K562 (cell line): Measurements from ENCODE around the gene ALKBH3. TPM values are rescaled to one million over a fixed set of nuclear protein-coding genes. Genes with fewer than 3 reads are reported as not detected.
A peak's percentile ranks its signal among the peaks of the same experiment; 100 is the strongest.

Source experiments
- ARNT ChIP-seq, 2 experiments: fragments of 450-650 bp; IDR thresholded peaks; 2 replicates each; pipeline ENCODE4 v1.6.1; 2016; ENCODE audit warnings: mild to moderate bottlenecking in 1 of 2
- BCOR ChIP-seq: fragments of 450-650 bp; IDR thresholded peaks from 2 replicates; pipeline ENCODE4 v1.6.1; 2016
- CBX5 ChIP-seq: IDR thresholded peaks from 2 replicates; pipeline ENCODE4 v1.6.1; 2014; ENCODE audit warnings: low read depth, borderline replicate concordance
- EGR1 ChIP-seq: fragments of 450-650 bp; conservative IDR thresholded peaks from 2 replicates; pipeline ENCODE4 v1.6.1; 2017; ENCODE audit warnings: mild to moderate bottlenecking
- EHMT2 ChIP-seq: fragments of 450-650 bp; IDR thresholded peaks from 2 replicates; pipeline ENCODE4 v1.6.1; 2018; ENCODE audit warnings: antibody characterized with exemption
- FOXK2 ChIP-seq, 2 experiments: fragments of 450-650 bp; IDR thresholded peaks in 1 of 2; conservative IDR thresholded peaks in 1 of 2; 2 replicates each; pipeline ENCODE4 v1.6.1; 2016; ENCODE audit warnings: low read depth in 2 of 2, mild to moderate bottlenecking in 1 of 2
- GABPB1 ChIP-seq: sonication (generic); formaldehyde crosslinking; IDR thresholded peaks from 2 replicates; pipeline ENCODE4 v1.8.0; 2022; ENCODE audit warnings: mild to moderate bottlenecking, missing genetic modification reagents
- IFI16 ChIP-seq: fragments of 250-450 bp; sonication (Bioruptor Pico); IDR thresholded peaks from 2 replicates; pipeline ENCODE4 v2.1.2; 2022; ENCODE audit warnings: mild to moderate bottlenecking, inconsistent platforms
- KAT7 ChIP-seq: sonication (generic); formaldehyde crosslinking; IDR thresholded peaks from 2 replicates; pipeline ENCODE4 v1.8.0; 2022; ENCODE audit warnings: missing genetic modification reagents, mild to moderate bottlenecking, borderline replicate concordance
- MYBL2 ChIP-seq, 2 experiments: fragments of 450-650 bp in 1 of 2; sonication (generic) in 1 of 2; formaldehyde crosslinking in 1 of 2; IDR thresholded peaks; 2 replicates each; pipeline versions ENCODE4 v1.6.1 to v1.8.1; 2017 to 2022; ENCODE audit warnings: borderline replicate concordance in 1 of 2, inconsistent platforms in 1 of 2, low read depth in 1 of 2, mild to moderate bottlenecking in 1 of 2, missing genetic modification reagents in 1 of 2, moderate library complexity in 1 of 2
- RBM25 ChIP-seq: fragments of 200-400 bp; formaldehyde crosslinking; IDR thresholded peaks from 2 replicates; pipeline ENCODE4 v1.6.1; 2018; ENCODE audit warnings: low read length, low read depth, moderate library complexity; ENCODE audit not compliant: severe bottlenecking
- ZFP36 ChIP-seq: fragments of 150-350 bp; IDR thresholded peaks from 2 replicates; pipeline ENCODE4 v1.6.1; 2018; ENCODE audit warnings: low read length, low read depth; ENCODE audit not compliant: partially characterized antibody
- ZFPM2 ChIP-seq: fragments of 250-450 bp; sonication (Bioruptor Pico); IDR thresholded peaks from 2 replicates; pipeline ENCODE4 v1.5.1; 2022; ENCODE audit warnings: mild to moderate bottlenecking
- ZNF197 ChIP-seq: fragments of 200-800 bp; sonication (Bioruptor generic); IDR thresholded peaks from 2 replicates; pipeline ENCODE4 v1.6.1; 2016; ENCODE audit warnings: low read depth, missing genetic modification characterization, missing compliant biosample characterization
- ZNF778 ChIP-seq: fragments of 450-650 bp; formaldehyde crosslinking; IDR thresholded peaks from 2 replicates; pipeline ENCODE4 v1.4.0; 2020; ENCODE audit warnings: mild to moderate bottlenecking, moderate library complexity
- ZNF785 ChIP-seq: fragments of 250-450 bp; sonication (Bioruptor Pico); IDR thresholded peaks from 2 replicates; pipeline ENCODE4 v1.4.0; 2020; ENCODE audit warnings: mild to moderate bottlenecking
- polyA plus RNA-seq, 8 experiments: library from polyadenylated mRNA; depleted of rRNA in 4 of 8; stranded (reverse) in 5 of 8; unstranded in 3 of 8; fragments of >200 nt; fragmentation: Nextera tagmentation in 2 of 8; fragmentation: Illumina TruSeq in 1 of 8; extraction: Ambion mirVana in 2 of 8; extraction: Trizol in 1 of 8; gene quantifications; 2 replicates each; pipeline versions ENCODE4 v1.2.1 to v1.2.3, GENCODE V29; 2011 to 2014; ENCODE audit warnings: inconsistent platforms in 1 of 8, missing spikeins in 1 of 8
- total RNA-seq, 7 experiments: library from RNA; depleted of rRNA in 6 of 7; stranded (reverse); fragments of >200 nt in 6 of 7; fragmentation: Illumina TruSeq in 2 of 7; extraction: Trizol in 2 of 7; gene quantifications; 2 replicates each; pipeline versions ENCODE4 v1.2.1 to v1.2.3, GENCODE V29; 2011 to 2021; ENCODE audit warnings: low replicate concordance in 1 of 7
- TF ChIP-seq, protein P1 (sequence below): IDR thresholded peaks from 3 replicates; pipeline ENCODE4 v1.6.1; 2011; ENCODE audit warnings: borderline replicate concordance, mild to moderate bottlenecking, moderate library complexity; ENCODE audit not compliant: insufficient read length; ENCODE audit errors: extremely low read depth
- TF ChIP-seq, protein P2 (sequence below): fragments of 450-650 bp; formaldehyde crosslinking; conservative IDR thresholded peaks from 2 replicates; pipeline ENCODE4 v1.4.0; 2022; ENCODE audit warnings: mild to moderate bottlenecking, missing genetic modification characterization

The ALKBH3 gene
- total and polyA plus RNA-seq, 9 of the 15 experiments (the other 6 are each of a cell fraction or from before 2014, with no cell fraction given) = 16.0 to 49.9 (median 36.5) TPM

DNA sequence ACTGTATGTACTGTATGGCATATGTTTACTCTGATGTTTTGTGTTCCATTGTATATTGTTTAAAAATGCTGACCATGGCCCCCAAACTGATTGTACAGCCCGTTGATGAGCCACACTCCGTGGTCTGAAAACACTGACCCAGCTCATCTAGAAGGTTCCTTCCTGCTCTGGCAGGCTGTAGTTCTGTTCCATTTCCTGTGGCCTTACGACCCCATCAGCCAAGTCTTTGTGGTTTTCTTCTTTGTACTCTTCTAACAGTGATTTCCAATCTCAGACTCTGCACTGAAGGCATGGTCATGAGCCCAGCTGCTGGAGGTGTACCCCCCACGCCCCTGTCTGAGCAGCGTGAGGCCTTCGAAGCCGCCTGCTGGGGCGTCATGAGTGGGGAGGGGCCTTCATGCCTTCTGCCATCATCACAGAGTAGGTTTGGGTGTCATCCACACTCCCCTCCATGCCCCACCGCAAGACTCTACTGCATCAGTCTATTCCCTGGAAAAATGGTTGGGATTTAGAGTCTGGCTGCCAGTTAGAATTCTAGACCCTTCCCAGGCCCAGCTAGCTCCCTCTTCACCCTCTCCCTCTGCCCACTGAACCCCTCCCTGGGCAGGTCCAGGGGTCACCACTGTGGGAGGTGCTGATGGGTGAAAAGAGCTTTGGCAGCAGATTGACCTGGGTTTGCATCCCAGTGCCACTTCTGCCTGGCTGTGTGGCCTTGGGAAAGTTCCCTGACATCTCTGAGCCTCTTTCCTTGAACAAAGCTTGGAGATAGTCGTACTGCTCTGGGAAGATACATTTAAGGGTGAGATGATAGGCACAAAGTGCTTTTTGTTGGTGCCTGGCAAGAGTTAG, 50.5 kb downstream of the ALKBH3 start (continued):
- TF ChIP-seq, protein P1, sequence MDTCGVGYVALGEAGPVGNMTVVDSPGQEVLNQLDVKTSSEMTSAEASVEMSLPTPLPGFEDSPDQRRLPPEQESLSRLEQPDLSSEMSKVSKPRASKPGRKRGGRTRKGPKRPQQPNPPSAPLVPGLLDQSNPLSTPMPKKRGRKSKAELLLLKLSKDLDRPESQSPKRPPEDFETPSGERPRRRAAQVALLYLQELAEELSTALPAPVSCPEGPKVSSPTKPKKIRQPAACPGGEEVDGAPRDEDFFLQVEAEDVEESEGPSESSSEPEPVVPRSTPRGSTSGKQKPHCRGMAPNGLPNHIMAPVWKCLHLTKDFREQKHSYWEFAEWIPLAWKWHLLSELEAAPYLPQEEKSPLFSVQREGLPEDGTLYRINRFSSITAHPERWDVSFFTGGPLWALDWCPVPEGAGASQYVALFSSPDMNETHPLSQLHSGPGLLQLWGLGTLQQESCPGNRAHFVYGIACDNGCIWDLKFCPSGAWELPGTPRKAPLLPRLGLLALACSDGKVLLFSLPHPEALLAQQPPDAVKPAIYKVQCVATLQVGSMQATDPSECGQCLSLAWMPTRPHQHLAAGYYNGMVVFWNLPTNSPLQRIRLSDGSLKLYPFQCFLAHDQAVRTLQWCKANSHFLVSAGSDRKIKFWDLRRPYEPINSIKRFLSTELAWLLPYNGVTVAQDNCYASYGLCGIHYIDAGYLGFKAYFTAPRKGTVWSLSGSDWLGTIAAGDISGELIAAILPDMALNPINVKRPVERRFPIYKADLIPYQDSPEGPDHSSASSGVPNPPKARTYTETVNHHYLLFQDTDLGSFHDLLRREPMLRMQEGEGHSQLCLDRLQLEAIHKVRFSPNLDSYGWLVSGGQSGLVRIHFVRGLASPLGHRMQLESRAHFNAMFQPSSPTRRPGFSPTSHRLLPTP = no peak
- no peak for TF ChIP-seq EGR1
- TF ChIP-seq BCOR = peak; percentile 82; the same call in 1 of the 2 replicates
- no peak for TF ChIP-seq KAT7
- peak; percentile 68 for TF ChIP-seq ZFP36
- no peak for TF ChIP-seq ARNT (IDR thresholded peaks at IDR 0.05)
- no peak for TF ChIP-seq GABPB1 (CRISPR knock-in tag)
- TF ChIP-seq, protein P2, sequence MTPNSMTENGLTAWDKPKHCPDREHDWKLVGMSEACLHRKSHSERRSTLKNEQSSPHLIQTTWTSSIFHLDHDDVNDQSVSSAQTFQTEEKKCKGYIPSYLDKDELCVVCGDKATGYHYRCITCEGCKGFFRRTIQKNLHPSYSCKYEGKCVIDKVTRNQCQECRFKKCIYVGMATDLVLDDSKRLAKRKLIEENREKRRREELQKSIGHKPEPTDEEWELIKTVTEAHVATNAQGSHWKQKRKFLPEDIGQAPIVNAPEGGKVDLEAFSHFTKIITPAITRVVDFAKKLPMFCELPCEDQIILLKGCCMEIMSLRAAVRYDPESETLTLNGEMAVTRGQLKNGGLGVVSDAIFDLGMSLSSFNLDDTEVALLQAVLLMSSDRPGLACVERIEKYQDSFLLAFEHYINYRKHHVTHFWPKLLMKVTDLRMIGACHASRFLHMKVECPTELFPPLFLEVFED (CRISPR knock-in tag) = no peak
- TF ChIP-seq ZNF197 = no peak
- no peak for TF ChIP-seq IFI16 (CRISPR knock-in tag)
- no peak for TF ChIP-seq ZFPM2 (CRISPR knock-in tag)
- TF ChIP-seq RBM25 = peak; percentile 59
- TF ChIP-seq CBX5 = no peak
- no peak for TF ChIP-seq ZNF785 (CRISPR knock-in tag)
- TF ChIP-seq MYBL2 (IDR thresholded peaks at IDR 0.05; ENCODE audit: low read depth) = no peak
- TF ChIP-seq MYBL2 (CRISPR knock-in tag; IDR thresholded peaks at IDR 0.05; ENCODE audit: borderline replicate concordance) = no peak
- no peak for TF ChIP-seq ZNF778 (CRISPR knock-in tag)
- no peak for TF ChIP-seq FOXK2 (conservative IDR thresholded peaks at IDR 0.05 in 1 of 2, IDR thresholded peaks at IDR 0.05 in 1 of 2; ENCODE audit: low read depth in 2 of 2)
- TF ChIP-seq EHMT2 = no peak
